DMS153 (cell line): ENCODE data around the gene ZNF888.

Experiments used
- DNase-seq: peaks from one replicate; lab custom pipeline; 2025; lab: John Stamatoyannopoulos, UW

ZNF888 gene

DNA sequence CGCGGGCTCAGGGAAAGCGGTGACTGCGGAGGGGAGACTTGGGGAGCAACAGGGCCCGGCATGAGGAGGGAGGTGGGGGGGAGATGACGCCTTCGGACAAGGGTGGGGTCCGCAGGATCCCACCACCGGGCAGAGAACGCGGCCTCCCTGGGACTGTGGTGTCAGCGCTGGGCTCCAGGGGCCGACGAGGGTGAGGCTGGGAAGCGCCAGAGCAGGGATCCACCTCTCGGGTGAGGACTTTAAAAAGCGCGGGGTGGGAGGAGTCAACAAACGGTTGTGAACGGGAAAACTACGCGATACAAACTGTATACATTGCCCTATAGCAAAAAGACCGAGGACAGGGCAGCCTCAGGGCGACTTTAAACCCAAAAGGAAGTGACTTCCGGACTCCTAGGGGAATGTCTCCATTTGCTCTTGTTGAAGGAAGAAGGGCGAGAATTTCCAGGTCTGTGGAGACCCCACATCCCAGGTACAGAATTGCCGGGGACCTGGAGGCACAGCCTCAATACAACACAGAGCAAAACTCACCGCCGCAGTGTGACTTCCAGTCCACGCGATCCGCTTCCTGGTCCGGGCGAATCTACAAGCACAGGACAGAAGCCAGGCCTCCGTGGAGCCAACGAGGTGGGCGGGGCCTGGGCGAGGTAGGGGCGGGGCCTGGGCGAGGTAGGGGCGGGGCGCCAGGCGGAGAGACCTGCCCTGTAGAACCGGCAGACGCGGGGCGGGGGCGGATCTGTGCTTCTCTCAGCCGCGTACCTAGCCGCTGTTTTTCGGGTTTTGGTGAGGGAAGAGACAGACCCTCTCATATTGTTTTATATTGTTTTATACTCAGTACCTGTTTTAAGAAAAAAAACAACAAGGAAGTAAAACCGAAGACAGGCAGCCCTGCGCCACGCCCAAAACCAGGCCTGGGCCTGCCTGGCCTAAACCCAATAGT, at the start of gene ZNF888:
Gene ZNF888, minus strand, starts transcription at position 588 of the 937 bp plus-strand sequence. CDS start 5,555 bp downstream, outside the sequence.
- peak; percentile 71 for DNase-seq

DNA sequence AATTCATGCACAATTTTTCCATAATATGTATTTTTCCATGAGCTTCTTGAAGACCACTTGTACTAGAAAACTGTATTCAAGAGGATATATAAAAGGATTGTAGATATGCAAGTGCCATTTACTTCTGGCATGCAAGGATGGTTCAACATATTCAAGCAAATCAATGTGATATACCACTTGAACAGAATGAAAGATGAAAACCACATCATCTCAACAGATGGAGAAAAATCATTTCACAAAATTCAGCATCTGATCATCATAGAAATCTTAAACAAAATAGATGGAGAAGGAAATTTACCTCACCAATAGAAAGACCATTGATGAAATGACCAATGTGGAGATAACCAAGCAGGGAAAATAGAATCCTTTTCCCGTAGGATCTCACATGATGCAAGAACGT, 44.5 kb upstream of the ZNF888 start:
- no peak for DNase-seq

- peak; percentile 40 for DNase-seq
Measured at GRCh38 chr19:52963247-52963618, 40.0 kb upstream of the ZNF888 start.

DNA sequence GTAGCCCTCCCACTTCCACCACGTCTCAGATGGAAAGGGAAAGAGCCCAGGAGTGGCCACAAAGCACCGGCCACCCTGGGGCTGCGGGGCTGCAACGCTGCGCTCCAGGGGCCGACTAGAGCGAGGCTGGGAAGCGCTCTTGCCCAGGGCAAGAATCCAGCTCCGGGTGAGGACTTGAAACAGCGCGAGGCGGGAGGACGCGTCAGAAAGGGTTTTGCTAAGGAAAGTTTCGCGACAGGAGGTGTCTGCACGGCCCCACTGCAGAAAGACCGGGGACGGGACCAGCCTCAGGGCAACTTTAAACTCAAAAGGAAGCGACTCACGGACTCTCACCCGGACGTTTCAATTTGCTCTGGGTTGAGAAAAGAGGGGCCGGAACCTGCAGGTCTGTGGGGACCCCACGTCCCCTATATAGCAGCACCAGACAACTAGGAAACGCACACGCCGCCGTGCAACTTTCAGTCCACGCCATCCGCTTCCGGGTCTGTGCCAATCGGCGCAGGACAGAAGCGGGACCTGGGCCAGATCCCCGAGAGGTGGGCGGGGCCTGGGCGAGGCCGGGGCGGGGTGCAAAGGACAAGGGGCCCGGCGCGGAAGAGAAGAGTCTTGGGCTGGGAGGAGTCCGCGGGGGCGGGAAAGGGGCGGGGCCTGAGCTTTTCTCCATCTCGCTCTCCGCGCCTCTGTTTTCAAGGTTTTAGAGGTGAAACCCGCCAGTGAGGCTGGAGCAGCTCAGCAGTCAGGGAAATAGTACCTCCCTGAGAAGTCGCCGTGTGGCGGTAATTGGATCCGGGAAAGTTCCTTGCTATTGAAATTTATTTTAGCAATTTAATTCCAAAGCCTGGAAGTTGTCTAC, 39.4 kb upstream of the ZNF888 start, which contains the start of gene ZNF816:
Gene ZNF816, minus strand, starts transcription at position 488 of the 853 bp plus-strand sequence. CDS start 6,792 bp downstream, outside the sequence.
- DNase-seq: peak; percentile 93

GRCh38 chr19:52961981-52962380, 38.8 kb upstream of the ZNF888 start:
- no peak for DNase-seq

- no peak for DNase-seq
Measured at GRCh38 chr19:52959613-52960295, 36.5 kb upstream of the ZNF888 start.

- DNase-seq: no peak
Measured at GRCh38 chr19:52957591-52957990, 34.4 kb upstream of the ZNF888 start.

GRCh38 chr19:52956917-52957316, 33.7 kb upstream of the ZNF888 start:
- DNase-seq: no peak

- DNase-seq: no peak
Measured at GRCh38 chr19:52949422-52949821, 26.2 kb upstream of the ZNF888 start.

- no peak for DNase-seq
Measured at GRCh38 chr19:52948025-52948770, 25.0 kb upstream of the ZNF888 start.

GRCh38 chr19:52946322-52947310, 23.4 kb upstream of the ZNF888 start:
- no peak for DNase-seq

GRCh38 chr19:52945652-52946321, 22.6 kb upstream of the ZNF888 start:
- DNase-seq: no peak

DNA sequence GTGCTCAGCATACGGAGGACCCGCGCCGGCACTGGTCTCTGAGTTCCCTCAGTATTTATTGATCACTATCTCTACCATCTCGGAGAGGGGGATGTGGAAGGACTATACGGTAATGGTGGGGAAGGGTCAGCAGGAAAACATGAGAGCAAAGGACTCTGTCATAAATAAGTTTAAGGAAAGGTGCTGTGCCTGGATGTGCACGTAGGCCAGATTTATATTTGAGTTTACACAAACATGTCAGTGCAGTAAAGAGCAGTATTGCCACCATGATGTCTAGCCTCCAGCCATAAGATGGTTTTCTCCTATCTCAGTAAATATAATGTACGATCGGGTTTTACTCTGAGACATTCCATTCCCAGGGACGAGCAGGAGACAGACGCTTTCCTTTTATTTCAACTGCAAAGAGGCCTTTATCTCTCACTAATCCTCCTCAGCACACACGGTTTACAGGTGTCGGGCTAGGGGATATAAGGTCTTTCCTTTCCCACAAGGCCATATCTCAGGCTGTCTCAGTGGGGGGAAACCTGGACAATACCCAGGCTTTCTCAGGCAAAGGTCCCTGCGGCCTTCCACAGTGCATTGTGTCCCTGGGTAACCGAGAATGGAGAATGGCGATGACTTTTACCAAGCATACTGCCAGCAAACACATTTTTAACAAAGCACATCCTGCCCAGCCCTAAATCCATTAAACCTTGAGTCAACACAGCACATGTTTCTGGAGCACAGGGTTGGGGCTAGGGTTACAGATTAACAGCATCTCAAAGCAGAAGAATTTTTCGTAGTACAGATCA, 21.7 kb upstream of the ZNF888 start:
- peak; percentile 87 for DNase-seq

- no peak for DNase-seq
Measured at GRCh38 chr19:52943884-52944643, 20.8 kb upstream of the ZNF888 start.

DNA sequence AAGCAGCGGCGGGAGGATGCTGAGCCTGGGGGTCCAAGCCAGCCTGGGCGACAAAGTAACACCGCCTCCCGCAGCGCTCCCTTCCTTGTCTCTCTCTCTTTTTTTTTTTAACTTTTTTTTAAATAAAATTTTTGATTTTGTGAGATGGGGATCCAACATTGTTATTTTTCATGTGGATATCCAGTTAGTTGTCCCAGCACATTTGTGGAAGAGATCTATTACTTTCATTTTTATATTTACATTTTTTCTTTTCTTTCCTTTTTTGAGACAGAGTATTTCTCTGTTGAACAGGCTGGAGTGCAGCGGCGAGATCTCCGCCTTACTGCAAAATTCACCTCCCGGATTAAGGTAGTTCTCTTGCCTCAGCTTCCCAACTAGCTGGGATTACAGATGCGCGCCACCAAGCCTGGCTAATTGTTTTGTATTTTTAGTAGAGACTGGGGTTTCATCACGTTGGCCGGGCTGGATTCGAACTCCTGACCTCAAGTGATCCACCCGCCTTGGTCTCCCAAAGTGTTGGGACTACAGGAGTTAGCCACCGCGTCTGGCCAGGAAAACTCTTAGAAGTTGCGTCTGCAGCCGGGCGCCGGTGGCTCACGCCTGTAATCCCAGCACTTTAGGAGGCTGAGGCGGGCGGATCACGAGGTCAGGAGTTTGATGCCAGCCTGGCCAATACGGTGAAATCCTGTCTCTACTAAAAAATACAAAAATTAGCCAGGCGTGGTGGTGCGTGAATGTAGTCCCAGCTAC, 20.1 kb upstream of the ZNF888 start:
- no peak for DNase-seq

DNA sequence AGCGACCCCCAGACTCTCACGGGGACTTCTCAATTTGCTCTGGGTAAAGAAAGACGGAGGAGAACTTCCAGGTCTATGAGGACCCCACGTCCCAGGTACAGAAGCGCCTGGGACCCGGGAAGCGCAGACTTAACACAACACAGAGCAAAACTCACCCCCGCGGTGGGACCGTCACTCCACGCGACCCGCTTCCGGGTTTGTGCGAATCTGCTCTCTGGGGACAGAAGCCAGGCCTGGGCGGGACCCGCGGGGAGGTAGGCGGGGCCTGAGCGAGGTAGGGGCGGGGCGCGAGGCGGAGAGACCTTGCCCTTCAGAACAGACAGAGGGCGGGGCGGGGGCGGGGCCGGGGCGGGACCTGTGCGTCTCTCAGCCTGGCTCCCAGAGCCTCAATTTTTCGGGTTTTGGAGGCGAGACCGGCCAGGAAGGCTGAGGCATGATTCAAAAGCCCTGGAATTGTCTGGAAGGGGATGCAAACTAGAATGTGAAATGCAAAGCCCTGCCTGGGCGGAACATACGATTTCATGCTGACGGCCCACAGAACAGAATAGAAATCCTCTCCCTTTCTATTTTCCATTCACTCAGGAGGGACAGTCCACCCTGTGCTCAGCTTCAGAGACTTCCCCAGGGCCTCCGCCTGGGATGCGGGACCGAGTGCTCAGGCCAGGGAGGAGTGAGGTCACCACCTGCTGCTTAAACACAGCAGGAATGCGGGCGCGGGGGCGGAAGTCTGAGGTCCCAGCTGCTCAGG, 19.3 kb upstream of the ZNF888 start:
- peak; percentile 73 for DNase-seq
